Stimulated activated CD8-positive, alpha-beta memory T cell treated with anti-CD3 and anti-CD28 coated beads, Interleukin-7, amount 100 ng/mL, for 24 hours (primary cell): Measurements from ENCODE around the gene ZNF571.
A peak's percentile ranks its signal among the peaks of the same experiment; 100 is the strongest.

Experiments used
- DNase-seq: peaks from one replicate; pipeline ENCODE4 v3.0.0-alpha.2; 2020; ENCODE audit warnings: low read depth

ZNF571 gene

DNA sequence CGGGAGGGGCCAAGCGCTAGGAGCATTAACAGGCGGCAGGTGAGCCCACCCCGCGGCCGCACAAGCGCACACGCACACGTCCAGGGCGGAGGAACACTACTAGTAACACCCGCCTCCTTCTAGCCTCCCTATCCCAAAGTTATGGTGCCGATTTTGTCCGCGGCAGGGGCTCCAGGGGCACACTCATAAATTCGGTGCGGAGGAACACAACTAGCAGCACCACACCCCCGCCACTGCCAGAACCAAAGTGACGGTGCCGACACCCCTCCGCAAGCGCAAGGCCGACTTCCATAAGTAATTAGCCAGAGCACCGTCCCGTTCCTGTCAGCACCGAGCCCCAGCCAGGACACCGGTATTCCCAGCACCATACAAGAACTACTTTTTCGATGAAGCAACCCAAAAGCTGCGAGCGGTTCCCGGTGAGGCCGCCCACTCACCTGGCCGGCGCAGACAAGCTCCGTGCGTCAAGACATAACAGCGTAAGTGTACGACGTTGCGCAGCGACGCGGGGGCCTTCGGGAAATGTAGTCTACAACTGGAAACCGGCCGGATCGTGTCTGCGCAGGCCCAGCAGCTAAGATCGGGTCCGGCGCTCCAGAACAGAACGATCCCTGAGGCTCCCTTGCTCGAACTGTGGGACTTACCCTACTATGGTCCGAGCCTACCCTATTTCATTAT is at the start of gene ZNF571, which contains the start of gene ZNF540:
ZNF571 (minus strand) TSS at position 489 of the 678 bp plus-strand sequence. CDS start 8,116 bp downstream, outside the sequence.
ZNF540 (plus strand) TSS at position 573 of the 678 bp plus-strand sequence. CDS start 3,572 bp downstream, outside the sequence.
- DNase-seq: peak; percentile 82

DNA sequence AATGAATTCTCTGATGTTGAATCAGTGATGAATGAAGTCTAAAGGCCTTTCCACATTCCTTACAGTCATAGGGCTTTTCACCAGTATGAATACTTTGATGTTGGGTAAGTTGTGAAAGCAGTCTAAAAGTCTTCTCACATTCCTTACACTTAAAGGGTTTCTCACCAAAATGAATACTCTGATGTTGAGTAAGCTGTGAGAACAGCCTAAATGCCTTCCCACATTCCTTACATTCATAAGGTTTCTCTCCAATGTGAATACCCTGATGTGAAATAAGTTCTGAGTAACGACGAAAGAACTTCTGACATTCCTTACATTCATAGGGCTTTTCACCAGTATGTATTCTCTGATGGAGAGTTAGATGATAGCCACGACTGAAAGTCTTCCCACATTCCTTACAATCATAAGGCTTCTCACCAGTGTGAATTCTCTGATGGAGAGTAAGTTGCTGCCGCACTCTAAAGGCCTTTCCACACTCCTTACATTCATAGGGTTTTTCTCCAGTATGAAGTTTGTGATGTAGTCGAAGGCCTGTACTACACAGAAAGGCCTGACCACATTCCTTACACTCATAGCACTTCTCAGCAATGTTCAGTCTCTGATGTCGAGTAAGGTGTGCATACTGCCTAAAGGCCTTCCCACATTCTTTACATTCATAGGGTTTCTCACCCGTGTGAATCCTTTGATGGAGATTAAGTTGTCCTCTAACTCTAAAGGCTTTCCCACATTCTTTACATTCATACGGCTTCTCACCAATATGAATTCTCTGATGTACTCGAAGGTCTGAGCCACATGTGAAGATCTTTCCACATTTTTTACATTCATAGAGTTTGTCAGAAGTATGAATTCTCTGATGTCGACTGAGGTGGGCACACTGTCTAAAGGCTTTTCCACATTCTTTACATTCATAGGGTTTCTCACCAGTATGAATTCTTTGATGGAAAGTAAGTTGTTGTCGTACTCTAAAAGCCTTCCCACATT is 40.8 kb upstream of the ZNF571 start:
- DNase-seq: no peak

GRCh38 chr19:37594982-37595382 is 390 bp upstream of the ZNF571 start:
- peak; percentile 26 for DNase-seq

- no peak for DNase-seq
Observed at GRCh38 chr19:37593996-37594303, 642 bp downstream of the ZNF571 start.

- no peak for DNase-seq
Observed at GRCh38 chr19:37583340-37583739, 11.3 kb downstream of the ZNF571 start.

DNA sequence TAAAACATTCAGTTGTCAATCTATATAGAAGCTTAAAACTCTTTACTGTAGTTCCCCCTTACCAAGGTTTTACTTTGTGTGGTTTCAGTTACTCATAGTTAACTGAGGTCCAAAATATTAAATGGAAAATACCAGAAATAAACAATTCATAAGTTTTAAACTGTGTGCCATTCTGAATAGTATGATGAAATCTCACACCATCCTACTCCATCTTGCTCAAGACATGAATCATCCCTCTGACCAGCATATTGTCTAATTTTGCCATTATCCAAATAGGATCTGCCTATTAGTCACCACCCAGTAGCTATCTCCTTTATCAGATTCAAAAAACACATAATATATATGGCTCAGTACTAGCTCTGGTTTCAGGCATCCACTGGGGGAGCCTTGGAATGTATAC is 22.4 kb downstream of the ZNF571 start:
- no peak for DNase-seq

GRCh38 chr19:37565370-37565669 is 29.3 kb downstream of the ZNF571 start:
- no peak for DNase-seq

GRCh38 chr19:37564624-37565369 is 29.8 kb downstream of the ZNF571 start:
- no peak for DNase-seq

GRCh38 chr19:37563518-37563917 is 31.1 kb downstream of the ZNF571 start:
- DNase-seq: no peak

- DNase-seq: no peak
Observed at GRCh38 chr19:37551129-37551993, 43.2 kb downstream of the ZNF571 start.

- DNase-seq: no peak
Observed at GRCh38 chr19:37537391-37537947, 57.1 kb downstream of the ZNF571 start.

GRCh38 chr19:37519890-37520289 is 74.7 kb downstream of the ZNF571 start:
- DNase-seq: no peak
